WERI-Rb-1 (cell line): ENCODE data around the gene WWOX.

Experiments used
- DNase-seq: peaks from one replicate; pipeline ENCODE4 v3.0.0-alpha.2; 2020
- H3K27ac ChIP-seq: fragments of 250-450 bp; sonication (Bioruptor Pico); 2 replicates; pipeline ENCODE4 v1.5.1; 2020; ENCODE audit warnings: mild to moderate bottlenecking, moderate library complexity
- H3K27me3 ChIP-seq: fragments of 250-450 bp; sonication (Bioruptor Pico); 2 replicates; pipeline ENCODE4 v1.5.1; 2021; ENCODE audit warnings: mild to moderate bottlenecking, low read depth, moderate library complexity; ENCODE audit not compliant: insufficient read depth, severe bottlenecking
- H3K36me3 ChIP-seq: fragments of 250-450 bp; sonication (Bioruptor Pico); 2 replicates; pipeline ENCODE4 v1.5.1; 2020; ENCODE audit warnings: mild to moderate bottlenecking, moderate library complexity
- H3K4me3 ChIP-seq: 2 replicates; pipeline ENCODE4 v1.5.1; 2011; ENCODE audit warnings: low read depth, mild to moderate bottlenecking, control low read depth, low read length
- H3K9me3 ChIP-seq: fragments of 250-450 bp; sonication (Bioruptor Pico); 2 replicates; pipeline ENCODE4 v1.5.1; 2021; ENCODE audit warnings: mild to moderate bottlenecking, moderate library complexity; ENCODE audit not compliant: severe bottlenecking
- TF ChIP-seq, protein P1 (sequence below): IDR thresholded peaks from 2 replicates; pipeline ENCODE4 v1.5.1; 2011; ENCODE audit warnings: low read depth, mild to moderate bottlenecking, control low read depth, inconsistent platforms, low read length

Gene WWOX

DNA sequence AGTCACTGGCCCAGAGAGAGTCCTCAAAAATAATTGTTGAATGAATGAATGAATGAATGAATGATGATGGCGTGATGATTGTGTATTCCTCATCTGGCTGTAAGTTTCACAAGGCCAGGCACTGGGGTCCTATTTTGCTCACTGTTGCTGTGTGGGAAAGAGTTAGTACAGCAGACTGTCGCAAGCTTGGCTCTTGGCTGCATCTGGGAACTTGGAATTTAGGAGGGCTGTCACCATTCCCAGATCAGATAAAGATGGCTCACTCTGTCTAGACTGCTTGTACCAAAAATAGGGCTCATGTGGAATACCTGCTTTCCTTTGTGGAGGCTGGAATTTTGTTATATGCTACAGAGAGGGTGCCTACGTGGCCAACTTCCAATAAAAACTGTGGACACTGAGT is 530.6 kb downstream of the WWOX start:
- DNase-seq = no peak
- no peak overlapping the region for H3K27ac ChIP-seq
- no peaks in the 10 kb centered on the region for H3K9me3 ChIP-seq
- no peaks in the 10 kb centered on the region for H3K27me3 ChIP-seq
- no peaks in the 10 kb centered on the region for H3K36me3 ChIP-seq
- no peak overlapping the region for H3K4me3 ChIP-seq
- TF ChIP-seq, protein P1, sequence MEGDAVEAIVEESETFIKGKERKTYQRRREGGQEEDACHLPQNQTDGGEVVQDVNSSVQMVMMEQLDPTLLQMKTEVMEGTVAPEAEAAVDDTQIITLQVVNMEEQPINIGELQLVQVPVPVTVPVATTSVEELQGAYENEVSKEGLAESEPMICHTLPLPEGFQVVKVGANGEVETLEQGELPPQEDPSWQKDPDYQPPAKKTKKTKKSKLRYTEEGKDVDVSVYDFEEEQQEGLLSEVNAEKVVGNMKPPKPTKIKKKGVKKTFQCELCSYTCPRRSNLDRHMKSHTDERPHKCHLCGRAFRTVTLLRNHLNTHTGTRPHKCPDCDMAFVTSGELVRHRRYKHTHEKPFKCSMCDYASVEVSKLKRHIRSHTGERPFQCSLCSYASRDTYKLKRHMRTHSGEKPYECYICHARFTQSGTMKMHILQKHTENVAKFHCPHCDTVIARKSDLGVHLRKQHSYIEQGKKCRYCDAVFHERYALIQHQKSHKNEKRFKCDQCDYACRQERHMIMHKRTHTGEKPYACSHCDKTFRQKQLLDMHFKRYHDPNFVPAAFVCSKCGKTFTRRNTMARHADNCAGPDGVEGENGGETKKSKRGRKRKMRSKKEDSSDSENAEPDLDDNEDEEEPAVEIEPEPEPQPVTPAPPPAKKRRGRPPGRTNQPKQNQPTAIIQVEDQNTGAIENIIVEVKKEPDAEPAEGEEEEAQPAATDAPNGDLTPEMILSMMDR = no peak

DNA sequence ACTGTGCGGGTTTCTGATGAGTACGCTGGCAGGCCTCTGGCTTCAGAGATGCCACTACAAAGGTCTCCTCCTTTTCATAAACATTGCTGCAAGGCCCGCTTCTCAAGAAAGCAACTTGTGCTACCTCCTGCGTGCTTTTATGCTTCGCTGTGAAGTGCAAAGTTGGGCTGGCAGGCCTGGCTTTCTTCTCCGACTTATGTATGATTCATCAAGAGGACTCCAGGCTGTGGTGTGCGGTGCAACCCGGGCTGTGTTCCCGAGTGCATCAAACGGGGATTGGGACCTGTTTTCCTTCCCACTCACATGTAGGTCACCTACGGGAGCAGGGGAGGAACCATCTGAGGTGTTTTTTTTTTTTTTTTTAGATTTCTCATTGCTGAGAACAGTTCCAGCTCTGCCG is 534.1 kb downstream of the WWOX start:
- TF ChIP-seq, protein P1 = no peak
- no peak for DNase-seq
- H3K4me3 ChIP-seq = no peak overlapping the region
- H3K27me3 ChIP-seq = no peaks in the 10 kb centered on the region
- H3K9me3 ChIP-seq = no peaks in the 10 kb centered on the region
- H3K36me3 ChIP-seq = no peaks in the 10 kb centered on the region
- no peak overlapping the region for H3K27ac ChIP-seq

DNA sequence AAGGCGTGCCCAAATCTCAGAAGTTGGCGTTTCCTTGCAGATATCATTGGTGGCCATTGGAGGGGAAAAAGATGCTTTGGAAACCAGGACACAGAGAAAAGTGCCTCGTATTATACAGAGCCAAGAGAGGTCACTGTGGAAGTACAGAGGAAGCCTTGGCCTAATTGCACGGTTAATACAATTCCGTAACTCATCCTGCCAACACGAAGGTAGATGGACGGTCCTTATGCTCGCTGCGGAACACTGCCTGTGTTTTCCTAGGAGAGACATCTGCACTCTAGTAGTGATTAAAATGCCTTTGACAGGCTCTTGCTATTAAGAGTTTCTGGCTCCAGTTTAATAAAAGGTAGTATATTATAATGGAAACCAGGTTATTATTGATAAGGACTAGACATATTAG is 536.4 kb downstream of the WWOX start:
- Histone ChIP-seq H3K27ac (no peak overlapping the region), H3K36me3 (no peaks in the 10 kb centered on the region), H3K4me3 (no peak overlapping the region), H3K27me3 (no peaks in the 10 kb centered on the region), H3K9me3 (no peaks in the 10 kb centered on the region)
- DNase-seq = no peak
- TF ChIP-seq, protein P1 = no peak

DNA sequence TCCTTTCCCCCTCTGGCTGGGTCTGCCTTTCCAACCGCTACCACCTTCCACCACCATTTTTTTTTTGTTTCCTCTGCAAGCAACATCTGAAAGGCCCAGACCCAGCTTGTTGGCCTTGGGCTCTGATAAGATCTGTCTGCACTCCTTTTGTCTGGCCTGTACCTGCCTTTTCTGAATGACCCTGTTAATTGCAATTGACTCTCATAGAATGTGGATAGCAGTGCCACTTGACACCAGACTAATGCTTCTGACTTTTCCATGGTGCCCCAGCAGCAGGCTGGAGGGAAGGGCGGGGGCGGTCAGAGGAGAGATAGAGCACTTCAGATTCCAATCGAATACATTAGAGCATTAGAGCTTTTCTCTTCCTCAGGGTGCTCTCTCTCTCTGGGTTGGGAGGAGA is 538.9 kb downstream of the WWOX start:
- Histone ChIP-seq H3K27ac (no peak overlapping the region), H3K9me3 (no peaks in the 10 kb centered on the region), H3K27me3 (no peaks in the 10 kb centered on the region), H3K36me3 (no peaks in the 10 kb centered on the region), H3K4me3 (no peak overlapping the region)
- DNase-seq = no peak
- TF ChIP-seq, protein P1 = no peak

DNA sequence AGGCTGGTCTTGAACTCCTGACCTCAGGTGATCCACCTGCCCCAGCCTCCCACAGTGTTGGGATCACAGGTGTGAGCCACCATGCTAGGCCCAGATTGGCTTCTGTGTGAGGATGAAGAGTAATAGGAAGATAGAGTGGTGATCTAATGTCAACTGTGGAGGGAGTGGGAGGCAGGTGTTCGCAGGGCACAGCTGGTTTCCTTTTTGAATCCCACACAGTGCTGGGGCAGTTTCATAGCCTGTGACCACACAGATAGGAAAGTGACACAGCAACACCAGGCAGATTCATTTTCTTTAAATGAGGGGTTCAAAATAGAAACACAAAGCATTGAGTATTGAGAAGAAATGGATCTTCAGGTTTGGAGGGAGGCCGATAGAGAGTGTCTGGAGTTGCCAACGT is 540.3 kb downstream of the WWOX start:
- no peak overlapping the region for H3K4me3 ChIP-seq
- H3K27me3 ChIP-seq = no peaks in the 10 kb centered on the region
- no peaks in the 10 kb centered on the region for H3K36me3 ChIP-seq
- DNase-seq = no peak
- no peaks in the 10 kb centered on the region for H3K9me3 ChIP-seq
- no peak overlapping the region for H3K27ac ChIP-seq
- TF ChIP-seq, protein P1 = no peak

DNA sequence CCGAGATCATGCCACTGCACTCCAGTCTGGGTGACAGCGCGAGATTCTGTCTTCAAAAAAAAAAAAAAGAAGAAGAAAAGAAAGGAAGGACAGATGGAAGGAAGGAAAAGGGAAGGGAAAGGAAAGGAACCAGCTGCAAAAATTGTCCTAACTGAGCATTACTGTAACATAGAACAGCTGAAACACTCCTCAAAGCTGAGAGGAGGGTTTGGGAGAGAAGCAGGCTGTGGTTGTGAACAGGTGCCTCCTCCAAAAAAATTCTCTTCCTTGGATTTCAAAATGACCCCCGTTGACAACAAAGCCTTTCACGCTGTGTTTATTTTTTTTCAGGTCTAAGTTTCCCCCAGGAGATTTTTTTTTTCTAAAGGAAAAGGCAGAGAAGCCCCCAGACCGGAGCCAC is 541.4 kb downstream of the WWOX start:
- Histone ChIP-seq H3K36me3 (no peaks in the 10 kb centered on the region), H3K27ac (no peak overlapping the region), H3K9me3 (no peaks in the 10 kb centered on the region), H3K27me3 (no peaks in the 10 kb centered on the region), H3K4me3 (no peak overlapping the region)
- TF ChIP-seq, protein P1 = no peak
- DNase-seq = no peak
